B cell (primary cell): ENCODE data around the gene STX12. TPM values are rescaled to one million over a fixed set of nuclear protein-coding genes. Genes with fewer than 3 reads are reported as not detected.

Experiments
- ATAC-seq: fragments of 200-7000 bp; cut with Tn5 transposase; one replicate; pipeline ENCODE4 v1.10.0; 2021; ENCODE audit warnings: low read depth, mild to moderate bottlenecking, moderate number of reproducible peaks, moderate library complexity
- CTCF ChIA-PET: fragments of 350-600 bp; sonication (Branson Sonifier 250); formaldehyde crosslinking; loops from one replicate; lab custom pipeline; 2021; ENCODE audit warnings: antibody characterized with exemption, inconsistent platforms; lab: Charles Lee
- POLR2A ChIA-PET: fragments of 350-600 bp; sonication (Branson Sonifier 250); formaldehyde crosslinking; loops from one replicate; lab custom pipeline; 2021; ENCODE audit warnings: antibody characterized with exemption; lab: Charles Lee
- DNase-seq: peaks from one replicate; pipeline ENCODE4 v3.0.0; 2013
- H2AFZ ChIP-seq: 2 replicates; pipeline ENCODE4 v1.6.1; 2012; ENCODE audit warnings: mild to moderate bottlenecking, low read depth, low read length; ENCODE audit not compliant: insufficient read depth, poor library complexity, severe bottlenecking
- H3K27ac ChIP-seq, 2 donors: 1 replicate in 1 of 2; 2 replicates in 1 of 2; pipeline ENCODE4 v1.5.1; 2012 to 2013; ENCODE audit warnings: low read length in 2 of 2, mild to moderate bottlenecking in 2 of 2, moderate library complexity in 1 of 2
- H3K27me3 ChIP-seq, 4 experiments: fragments of 200-600 bp in 1 of 4; sonication (generic) in 1 of 4; replicated peaks in 1 of 4; 1 replicate in 2 of 4; 2 replicates in 2 of 4; pipeline versions ENCODE4 v1.6.1 to v1.7.0; 2013 to 2016; ENCODE audit warnings: low read length in 3 of 4, mild to moderate bottlenecking in 2 of 4, mixed read lengths in 1 of 4, moderate library complexity in 1 of 4; ENCODE audit not compliant: insufficient read depth in 4 of 4, control insufficient read depth in 3 of 4; ENCODE audit errors: control extremely low read depth in 1 of 4
- H3K36me3 ChIP-seq, 2 experiments: replicated peaks in 1 of 2; 1 replicate in 1 of 2; 2 replicates in 1 of 2; pipeline versions ENCODE4 v1.6.1 to v1.7.1; 2013; ENCODE audit warnings: low read length in 1 of 2; ENCODE audit not compliant: insufficient read depth in 2 of 2, control insufficient read depth in 1 of 2; ENCODE audit errors: control extremely low read depth in 1 of 2, extremely low read depth in 1 of 2
- H3K4me1 ChIP-seq, 2 donors: fragments of 200-600 bp in 1 of 2; sonication (generic) in 1 of 2; 1 replicate in 1 of 2; 2 replicates in 1 of 2; pipeline versions ENCODE4 v1.5.1 to v1.6.1; 2013 to 2017; ENCODE audit warnings: low read length in 2 of 2; ENCODE audit not compliant: control insufficient read depth in 2 of 2, insufficient read depth in 2 of 2
- H3K4me2 ChIP-seq: replicated peaks from 2 replicates; pipeline ENCODE3; 2012; ENCODE audit warnings: mild to moderate bottlenecking, low read depth, low read length; ENCODE audit not compliant: poor library complexity, severe bottlenecking
- H3K4me3 ChIP-seq, 5 experiments: fragments of 200-600 bp in 1 of 5; sonication (generic) in 1 of 5; 1 replicate in 3 of 5; 2 replicates in 2 of 5; pipeline versions ENCODE4 v1.5.1 to v1.7.0; 2011 to 2016; ENCODE audit warnings: low read length in 4 of 5, mild to moderate bottlenecking in 4 of 5, low read depth in 2 of 5, control low read depth in 1 of 5, moderate library complexity in 1 of 5; ENCODE audit not compliant: insufficient read depth in 1 of 5; ENCODE audit errors: control extremely low read depth in 1 of 5, extremely low read depth in 1 of 5
- H3K79me2 ChIP-seq: fragments of 200-600 bp; sonication (generic); one replicate; pipeline ENCODE4 v1.6.0; 2016; ENCODE audit warnings: low read length; ENCODE audit not compliant: control insufficient read depth, insufficient read depth
- H3K9ac ChIP-seq: fragments of 200-600 bp; sonication (generic); 2 replicates; pipeline ENCODE4 v1.6.1; 2017; ENCODE audit warnings: mild to moderate bottlenecking, low read length, moderate library complexity
- H3K9me3 ChIP-seq, 3 donors: one replicate each; pipeline versions ENCODE4 v1.6.1 to v1.7.1; 2013; ENCODE audit warnings: low read length in 2 of 3; ENCODE audit not compliant: control insufficient read depth in 2 of 3, insufficient read depth in 1 of 3; ENCODE audit errors: control extremely low read depth in 1 of 3
- H4K20me1 ChIP-seq: 2 replicates; pipeline ENCODE4 v1.6.0; 2012; ENCODE audit warnings: mild to moderate bottlenecking, low read length; ENCODE audit not compliant: insufficient read depth, control insufficient read depth, poor library complexity, severe bottlenecking
- H3K27ac Mint-ChIP-seq: one replicate; pipeline ENCODE4 v1.8.0; 2021; ENCODE audit warnings: mixed read lengths
- H3K27me3 Mint-ChIP-seq: one replicate; pipeline ENCODE4 v1.8.0; 2021; ENCODE audit warnings: mixed read lengths
- H3K4me1 Mint-ChIP-seq: one replicate; pipeline ENCODE4 v1.8.0; 2021; ENCODE audit warnings: mixed read lengths
- H3K4me3 Mint-ChIP-seq: one replicate; pipeline ENCODE4 v1.8.0; 2021; ENCODE audit warnings: mixed read lengths
- H3K9me3 Mint-ChIP-seq: one replicate; pipeline ENCODE4 v1.8.0; 2022; ENCODE audit warnings: mixed read lengths; ENCODE audit not compliant: insufficient read depth
- EZH2 ChIP-seq: IDR thresholded peaks from 2 replicates; pipeline ENCODE4 v1.6.1; 2012; ENCODE audit warnings: borderline replicate concordance, low read depth, mild to moderate bottlenecking, moderate library complexity, low read length; ENCODE audit not compliant: insufficient read depth, poor library complexity, severe bottlenecking
- WGBS: methylation state at CpG from one replicate; pipeline ENCODE4 v1.1.5; 2013; ENCODE audit warnings: missing lambda C conversion rate; ENCODE audit not compliant: insufficient coverage; 5-methylcytosine and 5-hydroxymethylcytosine counted together
- intact Hi-C: fragments of 100-400 bp; cut with micrococcal nuclease; formaldehyde crosslinking; loops from one replicate; pipeline ENCODE4 v1.10.0; 2022
- polyA plus RNA-seq: library from polyadenylated mRNA; depleted of rRNA; stranded (reverse); fragments of >200 nt; gene quantifications from 2 replicates; pipeline ENCODE4 v1.2.3, GENCODE V29; 2012
- total RNA-seq, 2 donors: library from RNA; stranded (reverse); fragments of 120-200 nt in 1 of 2; gene quantifications; 1 replicate in 1 of 2; 2 replicates in 1 of 2; pipeline versions ENCODE4 v1.2.3 to v1.2.4, GENCODE V29; 2013 to 2022
- TF ChIP-seq, protein P1 (sequence below): fragments of 200-600 bp; IDR thresholded peaks from one replicate; pipeline ENCODE4 v1.8.0; 2022; ENCODE audit warnings: antibody characterized with exemption, mild to moderate bottlenecking

The STX12 gene
- total and polyA plus RNA-seq, 2 donors (not counting 1 experiment from before 2014, with no cell fraction given): 20.5 to 36.4 TPM

DNA sequence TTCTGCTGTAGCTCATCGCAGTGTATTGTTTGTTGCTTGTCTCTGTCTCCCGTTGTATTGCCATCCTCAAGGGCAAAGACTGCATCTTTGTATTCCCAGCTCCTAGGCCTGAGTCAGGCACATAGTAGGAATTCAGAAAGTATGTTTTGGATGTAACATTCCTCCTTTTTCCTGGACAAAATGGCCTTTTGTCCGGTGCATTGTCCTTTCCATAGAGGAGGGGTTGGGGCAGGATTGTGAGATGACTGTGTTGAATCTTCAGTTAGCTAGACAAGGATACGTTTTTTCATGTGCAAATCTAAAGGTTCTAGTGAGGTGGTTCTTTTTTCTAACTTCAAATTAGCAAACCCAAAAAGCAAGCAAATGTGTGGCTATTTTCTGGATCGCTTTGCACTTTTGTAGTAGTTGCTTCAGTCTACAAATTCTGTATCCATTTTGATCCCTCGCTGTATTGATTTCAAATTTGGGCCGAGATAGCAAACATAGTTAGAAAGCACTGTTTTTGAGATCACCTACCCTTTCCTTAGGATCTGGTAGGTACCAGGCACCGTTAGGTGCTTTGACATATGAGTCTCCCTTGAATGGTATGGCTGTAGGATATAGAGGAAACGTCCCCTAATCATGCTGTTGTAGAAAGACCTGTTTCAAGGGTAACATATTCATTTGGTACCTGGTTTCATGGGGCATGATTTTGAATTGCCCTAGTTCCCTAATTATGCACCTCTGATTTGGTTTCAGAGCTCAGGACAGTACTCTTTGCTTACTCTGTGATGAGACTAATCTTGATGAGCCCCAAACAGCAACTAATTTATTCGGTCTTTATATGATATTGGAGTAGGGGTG lies 58.8 kb downstream of the STX12 start:
- CTCF ChIA-PET: interaction anchor here (0.9 to 1.8 kb wide), 4 partner anchors 8 to 163 kb away, joined by 3 to 6 read pairs (median 4); no protein-coding TSS in a partner anchor
- Mint-ChIP-seq H3K4me3 (peak overlapping the region; percentile 94), H3K9me3 (no peaks in the 10 kb centered on the region), H3K4me1 (peaks cover 23% of the 10 kb centered on the region), H3K27me3 (no peaks in the 10 kb centered on the region), H3K27ac (peak overlapping the region; percentile 93)
- intact Hi-C loops: loop anchor here (1.0 to 10.0 kb wide), 3 partner anchors 58 to 403 kb away; partner anchors contain the start of genes ATP5IF1, DNAJC8, EYA3 and STX12
- Histone ChIP-seq H3K27ac (peak overlapping the region in 1 of 2 donors; percentile 88), H3K4me1 (peaks cover 12 to 17% of the 10 kb centered on the region in 2 donors), H3K79me2 (peaks cover 70% of the 10 kb centered on the region), H3K9me3 (no peaks in the 10 kb centered on the region), H3K36me3 (peaks cover 0 to 28% of the 10 kb centered on the region in 2 experiments), H3K4me3 (peak overlapping the region; percentile 74 to 98 (median 90)), H3K27me3 (no peaks in the 10 kb centered on the region), H3K4me2 (peak overlapping the region; percentile 95), H4K20me1 (peaks cover 4% of the 10 kb centered on the region), H3K9ac (peak overlapping the region; percentile 98), H2AFZ (peak overlapping the region; percentile 100)
- POLR2A ChIA-PET: no interaction called here
- no peak for TF ChIP-seq EZH2
- no peak for DNase-seq
- WGBS: 89% methylated on average over 3 of the region's 10 CpGs
- ATAC-seq: no peak

DNA sequence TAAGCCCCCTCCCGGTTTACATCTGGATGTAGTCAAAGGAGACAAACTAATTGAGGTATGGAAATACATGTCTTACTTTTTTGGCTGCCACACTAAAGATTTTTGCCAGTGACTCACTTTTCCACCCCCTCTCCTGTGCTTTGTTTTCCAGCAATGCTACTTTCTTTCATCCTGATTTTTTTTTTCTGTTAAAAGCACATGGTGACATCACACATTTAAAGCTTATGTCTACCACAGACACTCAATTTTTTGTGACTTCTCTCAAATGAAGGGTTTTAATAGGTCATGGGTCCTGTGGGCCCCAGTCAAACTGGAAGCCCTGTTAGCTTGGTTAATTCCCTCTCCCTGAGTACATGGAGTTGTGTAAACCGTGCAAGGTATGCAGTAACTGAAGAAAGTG lies 59.7 kb downstream of the STX12 start:
- ChIA-PET CTCF (interaction anchor here (1.4 kb wide), 1 partner anchor 170 kb away, joined by 3 read pairs; no protein-coding TSS in a partner anchor), POLR2A (no interaction called here)
- Histone ChIP-seq H3K9me3 (no peaks in the 10 kb centered on the region), H3K4me3 (no peak overlapping the region), H3K36me3 (peaks cover 0 to 28% of the 10 kb centered on the region in 2 experiments), H3K27me3 (no peaks in the 10 kb centered on the region), H3K27ac (no peak overlapping the region), H3K9ac (no peak overlapping the region), H3K4me1 (peaks cover 12 to 17% of the 10 kb centered on the region in 2 donors), H4K20me1 (peaks cover 4% of the 10 kb centered on the region), H3K4me2 (no peak overlapping the region), H2AFZ (no peak overlapping the region), H3K79me2 (peaks cover 79% of the 10 kb centered on the region)
- Mint-ChIP-seq H3K9me3 (no peaks in the 10 kb centered on the region), H3K27ac (peak overlapping the region; percentile 26), H3K27me3 (no peaks in the 10 kb centered on the region), H3K4me3 (no peak overlapping the region), H3K4me1 (peaks cover 23% of the 10 kb centered on the region)
- intact Hi-C loops: loop anchor here (10.0 kb wide), 1 partner anchor 402 kb away; the partner anchor contains the start of genes ATP5IF1 and DNAJC8
- DNase-seq (no peak), ATAC-seq (no peak)
- TF ChIP-seq EZH2: no peak
- TF ChIP-seq, protein P1, sequence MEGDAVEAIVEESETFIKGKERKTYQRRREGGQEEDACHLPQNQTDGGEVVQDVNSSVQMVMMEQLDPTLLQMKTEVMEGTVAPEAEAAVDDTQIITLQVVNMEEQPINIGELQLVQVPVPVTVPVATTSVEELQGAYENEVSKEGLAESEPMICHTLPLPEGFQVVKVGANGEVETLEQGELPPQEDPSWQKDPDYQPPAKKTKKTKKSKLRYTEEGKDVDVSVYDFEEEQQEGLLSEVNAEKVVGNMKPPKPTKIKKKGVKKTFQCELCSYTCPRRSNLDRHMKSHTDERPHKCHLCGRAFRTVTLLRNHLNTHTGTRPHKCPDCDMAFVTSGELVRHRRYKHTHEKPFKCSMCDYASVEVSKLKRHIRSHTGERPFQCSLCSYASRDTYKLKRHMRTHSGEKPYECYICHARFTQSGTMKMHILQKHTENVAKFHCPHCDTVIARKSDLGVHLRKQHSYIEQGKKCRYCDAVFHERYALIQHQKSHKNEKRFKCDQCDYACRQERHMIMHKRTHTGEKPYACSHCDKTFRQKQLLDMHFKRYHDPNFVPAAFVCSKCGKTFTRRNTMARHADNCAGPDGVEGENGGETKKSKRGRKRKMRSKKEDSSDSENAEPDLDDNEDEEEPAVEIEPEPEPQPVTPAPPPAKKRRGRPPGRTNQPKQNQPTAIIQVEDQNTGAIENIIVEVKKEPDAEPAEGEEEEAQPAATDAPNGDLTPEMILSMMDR: no peak
- WGBS: no CpG with 5 or more reads among the region's 2 CpGs
